Endothelial cell of umbilical vein (primary cell): Measurements from ENCODE around the gene JUND. TPM values are rescaled to one million over a fixed set of nuclear protein-coding genes. Genes with fewer than 3 reads are reported as not detected.
A peak's percentile ranks its signal among the peaks of the same experiment; 100 is the strongest.

Source experiments
- Bru-seq: library from RNA; stranded (reverse); fragments of 400-500 nt; gene quantifications from one replicate; lab custom pipeline; 2021; lab: Mats Ljungman, UMichigan
- BruChase-seq, 2 experiments: library from RNA; stranded (reverse); fragments of 400-500 nt; gene quantifications; one replicate each; lab custom pipeline; 2021; lab: Mats Ljungman, UMichigan
- BruUV-seq: library from RNA; stranded (reverse); fragments of 400-500 nt; replicated peaks from 2 replicates; lab custom pipeline; 2021; lab: Mats Ljungman, UMichigan
- CTCF ChIA-PET: fragments of 300-600, 350-600 bp; sonication (Branson Sonifier 250); formaldehyde crosslinking; loops from one replicate; lab custom pipeline; 2021; ENCODE audit warnings: antibody characterized with exemption, inconsistent platforms; lab: Charles Lee
- POLR2A ChIA-PET: fragments of 300-600, 350-600 bp; sonication (Branson Sonifier 250); formaldehyde crosslinking; loops from one replicate; lab custom pipeline; 2021; ENCODE audit warnings: antibody characterized with exemption, inconsistent platforms; lab: Charles Lee
- DNase-seq: peaks from one replicate; pipeline ENCODE4 v3.0.0-alpha.2; 2011; ENCODE audit warnings: low read depth, low spot score
- FAIRE-seq: peaks from 2 replicates; lab custom pipeline; 2011; peaks lifted over from hg19 to GRCh38; lab: Jason Lieb, UNC
- H2AFZ ChIP-seq: 2 replicates; pipeline ENCODE4 v1.6.0; 2012; ENCODE audit warnings: low read depth, low read length, control low read depth, inconsistent platforms
- H3K27ac ChIP-seq: 2 replicates; pipeline ENCODE4 v1.5.1; 2011; ENCODE audit warnings: low read depth, mild to moderate bottlenecking, control low read depth, low read length, moderate library complexity; ENCODE audit not compliant: insufficient read depth
- H3K27me3 ChIP-seq, 2 experiments: 2 replicates each; pipeline versions ENCODE4 v1.6.0 to v1.6.1; 2011; ENCODE audit warnings: low read length in 2 of 2, mixed read lengths in 1 of 2; ENCODE audit not compliant: control insufficient read depth in 2 of 2, insufficient read depth in 2 of 2
- H3K36me3 ChIP-seq, 2 experiments: 2 replicates in 1 of 2; 3 replicates in 1 of 2; pipeline ENCODE4 v1.5.1; 2011; ENCODE audit warnings: low read length in 2 of 2, mild to moderate bottlenecking in 1 of 2, moderate library complexity in 1 of 2; ENCODE audit not compliant: control insufficient read depth in 2 of 2, insufficient read depth in 2 of 2; ENCODE audit errors: extremely low read depth in 1 of 2
- H3K4me1 ChIP-seq: 3 replicates; pipeline ENCODE4 v1.5.1; 2011; ENCODE audit warnings: mild to moderate bottlenecking, low read length; ENCODE audit not compliant: control insufficient read depth, insufficient read depth; ENCODE audit errors: extremely low read depth
- H3K4me2 ChIP-seq: 2 replicates; pipeline ENCODE4 v1.6.1; 2011; ENCODE audit warnings: low read length, control low read depth, mixed read lengths; ENCODE audit not compliant: insufficient read depth
- H3K4me3 ChIP-seq, 3 experiments: fragments of 200-600 bp in 1 of 3; sonication (generic), shearing (Covaris generic) in 1 of 3; replicated peaks in 1 of 3; 2 replicates each; pipeline ENCODE4 v1.5.1; 2011 to 2016; ENCODE audit warnings: control low read depth in 3 of 3, low read length in 3 of 3, mild to moderate bottlenecking in 2 of 3, inconsistent platforms in 1 of 3, low read depth in 1 of 3, moderate library complexity in 1 of 3; ENCODE audit not compliant: insufficient read depth in 1 of 3
- H3K79me2 ChIP-seq: 2 replicates; pipeline ENCODE4 v1.6.0; 2012; ENCODE audit warnings: low read length, inconsistent platforms; ENCODE audit not compliant: control insufficient read depth, insufficient read depth
- H3K9ac ChIP-seq: replicated peaks from 2 replicates; pipeline ENCODE3; 2011; ENCODE audit warnings: low read length, control low read depth; ENCODE audit not compliant: insufficient read depth; ENCODE audit errors: extremely low read depth
- H3K9me1 ChIP-seq: replicated peaks from 3 replicates; pipeline ENCODE4 v1.6.0; 2011; ENCODE audit warnings: mild to moderate bottlenecking, low read length; ENCODE audit not compliant: control insufficient read depth, insufficient read depth; ENCODE audit errors: extremely low read depth
- H3K9me3 ChIP-seq: replicated peaks from 2 replicates; pipeline ENCODE4 v1.5.1; 2012; ENCODE audit warnings: low read length, inconsistent platforms; ENCODE audit not compliant: control insufficient read depth, insufficient read depth
- H4K20me1 ChIP-seq: replicated peaks from 2 replicates; pipeline ENCODE3; 2011; ENCODE audit warnings: mild to moderate bottlenecking, low read length; ENCODE audit not compliant: control insufficient read depth, insufficient read depth; ENCODE audit errors: extremely low read depth
- JUN ChIP-seq: IDR thresholded peaks from 2 replicates; pipeline ENCODE4 v1.6.1; 2011; ENCODE audit warnings: borderline replicate concordance, low read depth; ENCODE audit not compliant: insufficient read length, insufficient read depth
- POLR2A ChIP-seq: IDR thresholded peaks from 2 replicates; pipeline ENCODE4 v1.6.1; 2012; ENCODE audit warnings: low read depth, mild to moderate bottlenecking, control low read depth, low read length
- POLR2AphosphoS5 ChIP-seq: IDR thresholded peaks from 2 replicates; pipeline ENCODE4 v1.6.1; 2012; ENCODE audit warnings: low read depth, mild to moderate bottlenecking, control low read depth, low read length, moderate library complexity; ENCODE audit not compliant: insufficient read depth
- dilution Hi-C: fragments of 300-500 bp; cut with MboI; formaldehyde crosslinking; loops from one replicate; pipeline ENCODE4 v1.15.0; 2019; ENCODE audit warnings: low sequenced_read_pairs; ENCODE audit not compliant: extremely low pct_ligation_motif_present
- intact Hi-C: fragments of 100-400 bp; cut with micrococcal nuclease; formaldehyde crosslinking; loops from one replicate; pipeline ENCODE4 v1.10.0; 2022
- long read RNA-seq: library from polyadenylated mRNA; stranded (forward); transcript quantifications from one replicate; pipeline ENCODE4 v2.0.0, GENCODE V29; 2021
- polyA minus RNA-seq, 3 experiments: library from RNA; depleted of rRNA, polyadenylated mRNA; stranded (reverse); fragments of >200 nt; gene quantifications; 1 replicate in 1 of 3; 2 replicates in 2 of 3; pipeline ENCODE4 v1.2.3, GENCODE V29; 2011
- polyA plus RNA-seq, 4 experiments: library from polyadenylated mRNA; depleted of rRNA in 3 of 4; stranded (reverse) in 3 of 4; unstranded in 1 of 4; fragments of >200 nt; gene quantifications; 2 replicates each; pipeline versions ENCODE4 v1.2.1 to v1.2.3, GENCODE V29; 2011 to 2012; ENCODE audit warnings: missing spikeins in 1 of 4
- total RNA-seq: library from RNA; stranded (reverse); gene quantifications from 2 replicates; pipeline ENCODE4 v1.2.3, GENCODE V29; 2021
- TF ChIP-seq, protein P1 (sequence below), 2 donors: IDR thresholded peaks; 1 replicate in 1 of 2; 2 replicates in 1 of 2; pipeline ENCODE4 v1.5.1; 2011; ENCODE audit warnings: low read length in 2 of 2, mild to moderate bottlenecking in 2 of 2, moderate library complexity in 2 of 2, control low read depth in 1 of 2, inconsistent platforms in 1 of 2, low read depth in 1 of 2; ENCODE audit not compliant: insufficient read depth in 1 of 2; ENCODE audit errors: extremely low read depth in 1 of 2

JUND gene
- total RNA-seq, result 130 and 137 TPM in 2 replicates
- polyA plus RNA-seq, result 91.4 and 134 TPM in 2 replicates
- polyA plus RNA-seq (2011; cell fraction: cytosol; rRNA removed), result 58.3 and 136 TPM in 2 replicates
- 50.7 and 62.6 TPM in 2 replicates for polyA plus RNA-seq (2011; cell fraction: nucleus; rRNA removed)
- 30.6 and 63.7 TPM in 2 replicates for polyA plus RNA-seq (2012)
- polyA minus RNA-seq, result 77.5 and 83.7 TPM in 2 replicates
- polyA minus RNA-seq (2011; cell fraction: cytosol; rRNA and poly(A)+ RNA removed), result 217 TPM
- polyA minus RNA-seq (2011; cell fraction: nucleus; rRNA and poly(A)+ RNA removed), result 49.7 and 109 TPM in 2 replicates
- Bru-seq, nascent RNA, result percentile 82 among the genes with signal in this experiment
- BruChase-seq, experiment 1, labeled RNA remaining after a 6-hour chase, result percentile 97 among the genes with signal in this experiment
- percentile 97 among the genes with signal in this experiment for BruChase-seq, experiment 2, labeled RNA remaining after a 2-hour chase
- long read RNA-seq, transcript JUND-201 (1 exons, 1,863 nt), result major isoform, 552 of 553 reads
- long read RNA-seq, partial matches to known transcripts, result 0 of 553 reads
- long read RNA-seq, other reads (novel, unspliced or antisense), result 1 of 553 reads

DNA sequence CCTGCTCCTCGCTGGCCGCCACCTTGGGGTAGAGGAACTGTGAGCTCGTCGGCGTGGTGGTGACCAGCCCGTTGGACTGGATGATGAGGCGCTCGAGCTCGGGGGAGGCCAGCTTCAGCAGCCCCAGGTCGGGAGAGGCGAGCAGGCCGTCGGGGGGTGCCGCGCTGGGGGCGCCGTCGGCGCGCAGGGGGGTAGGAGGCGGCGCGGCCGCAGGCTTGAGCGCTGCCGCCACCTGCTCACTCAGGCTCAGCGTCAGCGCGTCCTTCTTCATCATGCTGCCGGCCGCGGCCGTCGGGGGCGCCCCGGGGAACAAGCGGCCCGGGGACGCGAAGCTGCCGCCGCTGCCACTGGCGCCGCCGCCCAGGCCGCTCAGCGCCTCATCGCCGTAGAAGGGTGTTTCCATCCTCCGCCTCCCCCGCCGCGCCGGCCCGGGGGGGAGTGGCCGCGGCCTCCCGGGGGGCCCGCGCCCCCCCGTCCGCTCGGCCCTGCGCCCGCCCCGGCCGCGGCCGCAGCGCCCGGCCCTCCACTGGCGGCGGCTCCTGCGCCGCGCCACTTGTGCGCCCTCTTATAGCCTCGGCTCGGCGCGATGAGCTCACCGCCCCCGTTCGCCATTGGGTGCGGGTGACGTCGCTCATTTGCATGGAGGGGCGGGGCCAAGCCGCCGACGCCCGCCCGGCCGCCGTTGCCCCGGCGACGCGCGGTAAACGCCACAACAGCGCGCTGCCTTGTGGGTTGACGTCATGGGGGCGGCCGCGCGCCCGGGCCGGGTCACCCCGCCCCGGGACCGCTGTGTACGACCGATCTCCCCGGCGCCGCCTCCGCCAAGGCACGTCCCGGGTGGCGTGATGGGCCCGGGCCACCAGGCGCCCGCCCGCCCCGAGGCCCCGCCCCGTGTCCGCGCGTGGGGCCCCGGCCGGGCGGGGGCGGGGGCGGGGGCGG is at the start of gene JUND:
JUND (minus strand) TSS at position 541 of the 939 bp plus-strand sequence; CDS start at position 403, 138 bp downstream.
- DNase-seq (peak; percentile 98), FAIRE-seq (peak; percentile 95)
- peak within 1 kb of the TSS; percentile 98 for H3K9ac ChIP-seq
- H4K20me1 ChIP-seq, result peaks cover 5% of the 10 kb centered on the region
- no peaks in the 10 kb centered on the region for H3K9me3 ChIP-seq
- H2AFZ ChIP-seq, result peak within 1 kb of the TSS; percentile 2
- dilution Hi-C loops (no loop called here), intact Hi-C loops (loop anchor here (1.0 to 2.0 kb wide), 3 partner anchors 11 to 129 kb away; no protein-coding TSS in a partner anchor)
- ChIA-PET CTCF (interaction anchor here (1.0 to 6.2 kb wide), 13 partner anchors 11 to 133 kb away, joined by 3 to 401 read pairs (median 39); partner anchors contain the start of genes GDF15, LSM4 and SSBP4), POLR2A (interaction anchor here (0.5 to 5.0 kb wide), 30 partner anchors 11 to 732 kb away, joined by 3 to 113 read pairs (median 5); partner anchors contain the start of genes GDF15, LSM4, MPV17L2 and RAB3A)
- peaks cover 19% of the 10 kb centered on the region for H3K4me1 ChIP-seq
- H3K36me3 ChIP-seq, result peaks cover 0 to 2% of the 10 kb centered on the region in 2 experiments
- H3K9me1 ChIP-seq, result no peaks in the 10 kb centered on the region
- peak; percentile 49 for TF ChIP-seq JUN
- TF ChIP-seq POLR2A, result peak; percentile 98
- TF ChIP-seq, protein P1, sequence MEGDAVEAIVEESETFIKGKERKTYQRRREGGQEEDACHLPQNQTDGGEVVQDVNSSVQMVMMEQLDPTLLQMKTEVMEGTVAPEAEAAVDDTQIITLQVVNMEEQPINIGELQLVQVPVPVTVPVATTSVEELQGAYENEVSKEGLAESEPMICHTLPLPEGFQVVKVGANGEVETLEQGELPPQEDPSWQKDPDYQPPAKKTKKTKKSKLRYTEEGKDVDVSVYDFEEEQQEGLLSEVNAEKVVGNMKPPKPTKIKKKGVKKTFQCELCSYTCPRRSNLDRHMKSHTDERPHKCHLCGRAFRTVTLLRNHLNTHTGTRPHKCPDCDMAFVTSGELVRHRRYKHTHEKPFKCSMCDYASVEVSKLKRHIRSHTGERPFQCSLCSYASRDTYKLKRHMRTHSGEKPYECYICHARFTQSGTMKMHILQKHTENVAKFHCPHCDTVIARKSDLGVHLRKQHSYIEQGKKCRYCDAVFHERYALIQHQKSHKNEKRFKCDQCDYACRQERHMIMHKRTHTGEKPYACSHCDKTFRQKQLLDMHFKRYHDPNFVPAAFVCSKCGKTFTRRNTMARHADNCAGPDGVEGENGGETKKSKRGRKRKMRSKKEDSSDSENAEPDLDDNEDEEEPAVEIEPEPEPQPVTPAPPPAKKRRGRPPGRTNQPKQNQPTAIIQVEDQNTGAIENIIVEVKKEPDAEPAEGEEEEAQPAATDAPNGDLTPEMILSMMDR (IDR thresholded peaks at IDR 0.05; ENCODE audit: extremely low read depth in 1 of 2, insufficient read depth in 1 of 2, low read depth in 1 of 2, low read length in 2 of 2), result no peak
- TF ChIP-seq POLR2AphosphoS5, result peak; percentile 99
- H3K27me3 ChIP-seq, result no peaks in the 10 kb centered on the region
- no TSS peak for BruUV-seq
- H3K4me2 ChIP-seq, result peak within 1 kb of the TSS; percentile 65
- peak within 1 kb of the TSS; percentile 94 for H3K27ac ChIP-seq
- H3K79me2 ChIP-seq, result peaks cover 31% of the 10 kb centered on the region
- H3K4me3 ChIP-seq, result peak within 1 kb of the TSS; percentile 72 to 92 (median 80)
